Epidermal melanocyte (primary cell): ENCODE data around the gene LTBP4.
"Not testable (repeated sequence)": the region's sequence is repeated elsewhere in the genome, so short reads cannot be mapped to it uniquely, and the experiment has no call there.

Source experiments
- DNase-seq: peaks from one replicate; pipeline ENCODE4 v3.0.0; 2011; ENCODE audit warnings: low spot score; ENCODE audit not compliant: insufficient read length

Gene LTBP4

DNA sequence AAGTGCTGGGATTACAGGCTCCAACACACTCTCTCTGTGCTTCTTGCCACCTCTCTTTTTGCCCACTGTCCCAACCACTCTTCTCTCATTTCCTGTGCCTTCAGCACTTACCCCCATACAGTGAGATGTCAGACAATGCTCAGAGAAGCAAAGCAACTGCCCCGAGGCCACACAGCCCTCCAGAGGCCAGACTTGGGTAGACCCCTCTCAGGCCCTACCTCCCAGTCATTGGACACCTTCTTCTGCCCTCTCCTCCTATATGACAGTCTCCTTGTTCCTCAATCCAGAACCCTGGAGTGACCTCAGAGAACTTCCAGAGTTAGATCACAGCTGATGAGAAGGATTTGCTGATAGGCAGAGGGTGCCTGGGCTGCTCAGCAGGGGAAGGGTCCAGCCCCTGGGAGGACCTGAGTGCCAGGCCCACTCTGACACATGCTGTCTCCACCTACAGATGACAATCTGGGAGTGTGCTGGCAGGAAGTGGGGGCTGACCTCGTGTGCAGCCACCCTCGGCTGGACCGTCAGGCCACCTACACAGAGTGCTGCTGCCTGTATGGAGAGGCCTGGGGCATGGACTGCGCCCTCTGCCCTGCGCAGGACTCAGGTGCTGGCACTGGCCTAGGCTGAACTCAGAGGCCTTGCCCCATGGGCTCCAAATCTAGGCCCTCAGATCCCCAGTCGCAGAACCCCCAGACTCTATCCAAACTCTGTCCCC, 24.4 kb downstream of the LTBP4 start:
- DNase-seq: peak; percentile 10

DNA sequence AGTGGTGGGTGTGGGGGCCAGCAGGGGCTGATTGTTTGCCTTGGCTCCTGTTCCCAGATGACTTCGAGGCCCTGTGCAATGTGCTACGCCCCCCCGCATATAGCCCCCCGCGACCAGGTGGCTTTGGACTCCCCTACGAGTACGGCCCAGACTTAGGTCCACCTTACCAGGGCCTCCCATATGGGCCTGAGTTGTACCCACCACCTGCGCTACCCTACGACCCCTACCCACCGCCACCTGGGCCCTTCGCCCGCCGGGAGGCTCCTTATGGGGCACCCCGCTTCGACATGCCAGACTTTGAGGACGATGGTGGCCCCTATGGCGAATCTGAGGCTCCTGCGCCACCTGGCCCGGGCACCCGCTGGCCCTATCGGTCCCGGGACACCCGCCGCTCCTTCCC, 25.7 kb downstream of the LTBP4 start:
- DNase-seq: peak; percentile 7

DNA sequence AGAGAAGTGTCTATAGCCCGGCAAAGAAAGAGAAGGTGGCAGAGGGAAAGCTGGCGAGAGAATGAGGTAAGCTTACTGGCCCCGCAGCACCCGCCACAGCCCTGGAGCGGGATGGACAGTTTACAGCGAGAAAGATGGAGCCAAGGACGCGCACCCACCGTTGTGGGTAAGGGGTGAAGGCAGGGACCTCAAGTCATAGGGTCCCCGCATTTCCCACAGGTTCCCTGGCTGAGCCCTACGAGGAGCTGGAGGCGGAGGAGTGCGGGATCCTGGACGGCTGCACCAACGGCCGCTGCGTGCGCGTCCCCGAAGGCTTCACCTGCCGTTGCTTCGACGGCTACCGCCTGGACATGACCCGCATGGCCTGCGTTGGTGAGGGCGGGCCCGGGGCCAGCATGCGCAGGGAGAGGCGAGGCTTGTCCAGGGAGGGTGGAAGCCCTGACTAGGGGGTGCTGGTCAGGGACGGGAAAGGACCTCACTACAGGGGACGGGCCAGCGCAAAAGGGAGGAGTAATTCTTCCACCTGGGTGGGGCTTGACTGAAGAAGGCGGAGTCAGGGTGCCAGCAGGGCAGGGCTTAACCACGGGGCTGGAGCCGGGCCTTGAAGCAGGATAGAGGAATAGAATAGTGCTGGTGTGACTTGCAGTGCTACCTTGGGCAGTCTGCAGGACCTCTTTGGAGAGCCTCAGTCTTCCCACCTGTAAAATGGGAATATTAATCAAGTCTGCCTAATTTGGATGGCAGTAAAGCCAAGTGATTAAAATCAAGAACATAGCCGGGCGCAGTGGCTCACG, 26.5 kb downstream of the LTBP4 start:
- DNase-seq: peak; percentile 8

DNA sequence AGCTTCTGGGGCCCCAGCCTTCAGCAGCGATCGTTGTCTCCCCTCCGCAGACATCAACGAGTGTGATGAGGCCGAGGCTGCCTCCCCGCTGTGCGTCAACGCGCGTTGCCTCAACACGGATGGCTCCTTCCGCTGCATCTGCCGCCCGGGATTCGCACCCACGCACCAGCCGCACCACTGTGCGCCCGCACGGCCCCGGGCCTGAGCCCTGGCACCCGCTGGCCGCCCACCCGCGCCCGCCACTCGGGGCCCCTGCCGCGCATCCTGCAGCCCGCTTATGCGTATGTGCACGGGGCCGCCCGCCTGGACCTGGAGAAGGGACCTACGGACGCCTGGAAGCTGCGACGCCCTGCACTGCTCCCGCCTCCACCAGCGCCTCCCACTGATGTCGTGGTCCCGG, 28.2 kb downstream of the LTBP4 start:
- no peak for DNase-seq

DNA sequence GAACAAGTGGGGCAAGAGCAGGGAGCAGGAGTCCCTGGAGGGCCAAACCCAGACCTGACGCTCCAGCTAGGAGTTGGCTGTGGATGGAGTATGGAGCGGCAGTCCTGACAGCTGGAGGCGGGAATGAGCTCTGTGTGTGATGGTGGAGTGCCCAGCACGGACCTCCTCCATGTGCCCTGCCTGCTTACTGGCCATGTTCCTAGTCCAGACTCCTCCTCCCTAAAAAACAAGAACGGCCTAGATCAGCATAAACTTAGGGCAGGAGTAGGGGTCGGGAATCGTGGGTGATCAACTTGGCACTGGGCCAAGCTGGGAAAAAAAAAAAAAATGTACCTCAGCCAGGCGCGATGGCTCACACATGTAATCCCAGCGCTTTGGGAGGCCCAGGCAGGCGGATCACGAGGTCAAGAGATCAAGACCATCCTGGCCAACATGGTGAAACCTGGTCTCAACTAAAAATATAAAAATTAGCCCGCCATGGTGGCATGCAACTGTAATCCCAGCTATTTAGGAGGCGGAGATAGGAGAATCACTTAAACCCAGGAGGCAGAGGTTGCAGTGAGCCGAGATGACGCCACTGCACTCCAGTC, 29.5 kb downstream of the LTBP4 start:
- DNase-seq: peak; percentile 11

DNA sequence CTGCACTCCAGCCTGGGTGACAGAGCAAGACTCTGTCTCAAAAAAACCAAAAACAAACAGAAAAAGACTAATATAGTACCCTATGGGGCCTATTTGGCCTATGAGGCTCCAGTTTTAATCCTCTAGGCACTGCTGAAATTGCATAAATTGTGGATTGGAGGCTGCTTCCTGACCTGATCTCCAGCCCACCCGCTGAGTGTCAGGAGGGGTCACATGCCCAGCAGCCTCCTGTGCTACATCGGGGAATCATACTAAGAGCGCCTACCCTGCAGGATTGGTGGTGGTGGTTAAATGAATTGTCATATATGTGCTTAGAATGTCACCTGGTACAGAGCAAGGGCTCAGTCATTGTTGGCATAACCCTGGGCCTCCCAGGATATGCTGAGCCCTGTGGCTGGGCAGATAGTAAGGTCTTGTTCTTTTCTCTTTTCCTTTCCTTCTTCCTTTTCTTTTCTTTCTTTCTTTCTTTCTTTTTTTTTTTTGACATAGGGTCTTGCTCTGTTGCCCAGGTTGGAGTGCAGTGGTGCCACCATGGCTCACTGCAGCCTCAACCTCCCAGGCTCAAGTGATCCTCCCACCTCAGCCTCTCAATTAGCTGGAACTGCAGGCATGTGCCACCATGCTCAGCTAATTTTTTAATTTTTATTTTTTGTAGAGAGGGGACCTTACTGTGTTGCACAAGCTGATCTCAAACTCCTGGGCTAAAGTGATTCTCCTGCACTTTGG, 31.3 kb downstream of the LTBP4 start:
- DNase-seq: no peak

DNA sequence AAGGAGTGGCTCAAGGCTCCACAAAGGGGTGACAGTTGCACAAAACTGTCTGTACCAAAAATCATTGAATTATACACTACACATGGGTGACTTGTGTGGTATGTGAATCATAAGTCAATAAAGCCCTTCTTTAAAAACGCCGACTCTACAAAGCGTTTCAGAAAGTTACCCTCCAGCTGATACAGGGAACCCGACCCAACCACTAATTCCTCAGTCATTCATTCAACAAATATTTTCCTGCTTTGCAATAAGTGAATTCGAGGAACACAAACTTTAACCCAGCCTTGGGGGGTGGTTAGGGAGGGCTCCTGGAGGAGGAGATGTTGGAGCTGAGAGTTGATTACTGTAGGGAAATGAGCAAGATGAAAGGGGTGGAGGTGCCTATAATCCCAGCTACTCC, 32.0 kb downstream of the LTBP4 start:
- peak; percentile 16 for DNase-seq

DNA sequence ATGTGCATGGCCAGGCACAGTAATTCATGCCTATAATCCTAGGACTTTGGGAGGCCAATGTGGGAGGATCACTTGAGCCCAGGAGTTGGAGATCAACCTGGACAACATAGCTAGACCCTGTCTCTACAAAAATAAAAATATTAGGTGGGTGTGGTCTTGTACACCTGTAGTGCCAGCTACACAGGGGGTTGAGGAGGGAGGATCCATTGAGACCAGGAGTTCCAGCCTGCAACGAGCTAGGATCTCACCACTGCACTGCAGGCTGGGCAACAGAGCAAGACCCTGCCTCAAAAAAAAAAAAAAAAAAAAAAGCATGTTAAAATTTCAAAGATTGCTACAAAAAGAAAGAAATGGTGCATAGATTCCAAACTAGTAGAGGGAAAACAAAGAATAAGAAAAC, 37.2 kb downstream of the LTBP4 start:
- DNase-seq: no peak

DNA sequence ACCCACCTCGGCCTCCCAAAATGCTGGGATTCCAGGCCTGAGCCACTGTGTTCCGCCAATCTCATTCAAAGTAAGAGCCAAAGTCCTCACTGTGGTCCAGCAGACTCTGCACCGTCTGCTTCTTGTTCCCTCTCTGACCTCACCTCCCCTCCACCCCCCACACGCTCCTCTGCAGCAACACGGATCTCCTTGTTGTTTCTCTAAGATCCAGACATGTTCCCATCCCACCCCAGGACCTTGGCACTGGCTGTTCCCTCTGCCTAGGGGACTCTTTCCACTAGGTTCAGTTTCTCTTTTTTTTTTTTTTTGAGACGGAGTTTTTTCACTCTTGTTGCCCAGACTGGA, 38.4 kb downstream of the LTBP4 start:
- no peak for DNase-seq

DNA sequence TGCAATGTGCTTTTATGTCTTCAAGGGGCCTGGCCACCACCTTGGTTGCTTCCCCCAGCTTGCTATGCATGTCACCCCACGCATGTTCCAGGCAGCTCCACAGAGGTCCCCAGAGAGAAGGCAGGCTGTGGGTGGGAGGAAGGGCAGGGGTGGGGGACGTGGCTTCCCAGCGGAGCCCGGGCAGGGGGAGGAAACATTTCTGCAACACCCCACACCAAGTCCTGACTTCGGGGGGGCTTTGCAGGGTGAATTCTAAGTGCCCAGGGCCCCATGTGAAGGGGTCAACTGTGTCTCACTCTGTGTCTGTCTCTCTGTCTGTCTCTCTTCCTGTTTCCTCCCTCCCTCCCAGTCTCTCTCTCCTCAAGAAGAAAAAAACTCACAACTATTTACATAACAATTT, 39.6 kb downstream of the LTBP4 start:
- no peak for DNase-seq

DNA sequence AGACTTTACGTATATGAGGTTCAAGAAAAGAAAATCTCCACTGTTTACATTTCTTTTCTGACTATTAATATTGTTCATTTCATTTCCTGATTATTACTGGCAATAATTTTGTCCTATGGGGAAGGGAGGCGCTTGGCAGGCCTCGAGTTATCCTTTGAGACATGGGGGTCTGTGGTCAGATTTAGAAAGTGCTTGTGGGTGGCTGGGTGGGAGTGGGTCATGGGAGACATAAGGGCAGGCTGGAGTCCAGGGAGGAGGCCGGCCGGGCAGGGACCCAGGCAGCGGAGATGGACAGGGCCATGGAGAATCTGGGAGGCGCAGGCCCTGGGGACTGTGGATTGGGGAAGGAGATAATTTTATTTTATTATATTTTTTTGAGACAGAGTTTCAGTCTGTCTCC, 40.1 kb downstream of the LTBP4 start:
- DNase-seq: no peak

DNA sequence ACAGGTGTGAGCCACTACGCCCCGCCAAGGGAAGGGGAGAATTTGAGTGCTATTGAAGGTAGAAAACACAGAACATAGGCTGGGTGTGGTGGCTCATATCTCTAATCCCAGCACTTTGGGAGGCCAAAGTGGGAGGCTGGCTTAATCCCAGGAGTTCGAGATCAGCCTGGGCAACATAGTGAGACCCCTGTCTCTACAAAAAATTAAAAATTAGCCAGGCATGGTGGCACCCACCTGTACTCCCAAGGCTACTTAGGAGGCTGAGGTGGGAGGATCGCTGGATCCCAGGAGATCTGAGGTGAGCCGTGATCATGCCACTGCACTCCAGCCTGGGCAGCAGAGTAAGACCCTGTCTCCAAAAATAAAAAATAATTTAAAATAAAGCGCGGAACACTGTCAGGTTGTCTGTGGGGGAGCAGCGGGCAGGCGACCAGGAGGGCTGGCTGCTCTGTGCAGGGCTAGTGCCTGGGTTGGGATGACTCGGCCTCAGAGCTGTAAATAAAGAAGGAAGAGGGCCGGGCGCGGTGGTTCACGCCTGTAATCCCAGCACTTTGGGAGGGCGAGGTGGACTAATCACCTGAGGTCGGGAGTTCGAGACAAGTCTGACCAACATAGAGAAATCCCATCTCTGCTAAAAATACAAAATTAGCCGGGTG, 41.0 kb downstream of the LTBP4 start:
- DNase-seq: no peak

DNA sequence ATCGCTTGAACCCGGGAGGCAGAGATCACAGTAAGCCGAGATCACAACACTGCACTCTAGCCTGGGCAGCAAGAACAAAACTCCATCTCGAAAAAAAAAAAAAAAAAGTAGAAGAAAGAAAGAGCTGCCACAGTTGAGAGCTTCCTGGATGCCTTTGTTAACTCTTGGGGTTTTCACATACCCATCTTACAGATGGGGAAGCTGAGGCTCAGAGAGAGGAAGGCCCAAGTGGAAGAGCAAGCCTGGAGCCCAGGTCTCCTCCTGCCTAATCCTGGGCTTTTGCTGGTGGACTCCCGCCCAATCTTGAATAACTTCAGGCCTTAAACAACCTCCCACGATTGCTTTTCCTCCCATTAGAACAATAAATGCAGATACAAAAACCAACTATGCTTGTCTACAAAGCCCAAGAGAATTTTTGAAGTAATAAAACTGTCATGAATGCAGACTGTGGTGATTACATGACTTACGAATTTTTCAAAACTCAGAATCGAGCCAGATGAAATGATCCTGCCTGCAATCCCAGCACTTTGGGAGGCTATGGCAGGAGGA, 41.7 kb downstream of the LTBP4 start:
- DNase-seq: peak; percentile 8

DNA sequence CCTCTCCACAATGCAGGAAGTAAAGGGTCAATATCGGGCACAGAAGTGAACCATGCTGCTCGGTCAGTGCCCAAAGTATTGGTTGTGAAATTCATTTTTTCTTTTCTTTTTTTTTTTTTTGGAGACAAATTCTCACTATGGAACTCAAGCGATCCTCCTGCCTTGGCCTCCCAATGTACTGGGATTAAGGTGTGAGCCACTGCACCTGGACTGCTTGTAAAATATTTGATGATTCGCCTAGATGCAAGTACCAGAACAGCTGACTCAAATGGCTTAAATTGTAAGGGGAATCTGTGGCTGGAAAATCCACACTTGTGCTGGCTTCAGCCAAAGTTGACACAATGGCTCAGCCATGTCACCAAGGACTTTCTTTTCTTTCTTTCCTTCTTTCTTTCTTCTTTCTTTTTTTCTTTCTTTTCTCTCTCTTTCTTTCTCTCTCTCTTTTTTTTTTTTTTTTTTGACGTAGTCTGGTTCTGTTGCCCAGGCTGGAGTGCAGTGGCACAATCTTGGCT, 45.6 kb downstream of the LTBP4 start:
- no peak for DNase-seq

DNA sequence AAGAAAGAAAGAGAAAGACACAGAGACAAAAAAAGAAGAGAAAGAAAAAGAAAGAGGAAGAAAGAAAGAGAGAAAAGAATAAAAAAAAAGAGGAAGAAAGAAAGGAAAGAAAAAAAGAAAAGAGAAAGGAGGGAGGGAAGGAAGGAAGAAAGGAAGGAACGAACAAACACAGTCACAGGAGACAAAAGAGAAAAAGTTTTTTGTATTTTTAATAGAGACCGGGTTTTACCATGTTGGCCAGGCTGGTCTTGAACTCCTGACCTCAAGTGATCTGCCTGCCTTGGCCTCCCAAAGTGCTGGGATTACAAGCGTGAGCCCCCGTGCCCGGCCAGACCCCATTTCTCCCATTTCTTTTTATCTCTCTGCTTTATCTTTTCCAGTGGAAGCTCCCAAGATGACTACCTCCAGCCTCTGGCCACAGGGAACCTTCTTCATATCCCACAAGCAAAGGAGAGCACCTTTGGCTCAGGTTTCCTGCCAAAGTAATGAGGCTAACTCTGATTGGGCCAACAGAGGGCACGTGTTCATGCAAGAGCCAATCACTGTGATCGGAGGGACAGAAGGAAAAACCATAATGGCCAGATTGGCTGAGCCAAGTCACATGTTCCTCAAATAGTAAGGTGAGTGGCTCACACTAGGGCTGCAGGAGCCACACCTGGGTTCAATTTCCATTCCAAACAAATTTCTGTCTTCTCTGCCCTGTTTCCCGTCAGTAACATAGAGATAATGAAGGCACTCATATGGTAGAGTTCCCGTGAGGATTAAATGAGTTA, 48.9 kb downstream of the LTBP4 start:
- peak; percentile 4 for DNase-seq

DNA sequence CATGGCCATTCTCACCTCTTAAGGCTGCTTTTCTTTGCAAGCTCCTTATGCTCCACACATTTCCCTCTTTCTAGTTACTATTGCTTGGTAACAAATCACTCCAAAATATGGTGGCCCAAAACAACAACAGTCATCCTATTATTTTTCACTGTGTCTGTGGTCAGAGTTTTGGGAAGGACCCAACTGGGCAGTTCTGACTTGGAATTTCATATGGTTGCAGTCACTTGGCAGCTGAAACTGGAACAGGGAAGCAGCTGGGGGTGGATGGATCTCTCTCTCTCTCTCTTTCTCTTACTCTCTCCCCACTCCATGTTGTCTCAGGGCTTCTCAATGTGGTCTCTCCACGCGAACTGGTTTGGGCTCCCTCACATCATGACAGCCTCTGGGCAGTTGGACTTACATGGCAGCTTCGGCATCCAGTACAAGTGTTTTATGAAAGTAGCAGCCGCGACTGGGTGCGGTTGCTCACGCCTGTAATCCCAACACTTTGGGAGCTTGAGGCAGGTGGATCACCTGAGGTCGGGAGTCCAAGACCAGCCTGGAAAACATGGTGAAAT, 49.7 kb downstream of the LTBP4 start:
- peak; percentile 50 for DNase-seq

DNA sequence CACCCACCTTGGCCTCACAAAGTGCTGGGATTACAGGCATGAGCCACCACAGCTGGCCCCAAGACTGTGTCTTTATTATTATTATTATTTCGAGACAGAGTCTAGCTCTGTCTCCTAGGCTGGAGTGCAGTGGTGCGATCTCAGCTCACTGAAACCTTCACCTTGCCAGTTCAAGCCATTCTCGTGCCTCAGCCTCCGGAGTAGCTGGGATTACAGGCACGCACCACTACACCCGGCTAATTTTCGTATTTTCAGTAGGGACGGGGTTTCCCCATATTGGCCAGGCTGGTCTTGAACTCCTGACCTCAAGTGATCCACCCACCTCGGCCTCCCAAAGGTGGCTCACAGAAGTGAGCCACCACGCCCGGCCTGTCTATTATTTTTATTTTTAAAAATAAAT, 51.1 kb downstream of the LTBP4 start:
- not testable (repeated sequence) for DNase-seq

DNA sequence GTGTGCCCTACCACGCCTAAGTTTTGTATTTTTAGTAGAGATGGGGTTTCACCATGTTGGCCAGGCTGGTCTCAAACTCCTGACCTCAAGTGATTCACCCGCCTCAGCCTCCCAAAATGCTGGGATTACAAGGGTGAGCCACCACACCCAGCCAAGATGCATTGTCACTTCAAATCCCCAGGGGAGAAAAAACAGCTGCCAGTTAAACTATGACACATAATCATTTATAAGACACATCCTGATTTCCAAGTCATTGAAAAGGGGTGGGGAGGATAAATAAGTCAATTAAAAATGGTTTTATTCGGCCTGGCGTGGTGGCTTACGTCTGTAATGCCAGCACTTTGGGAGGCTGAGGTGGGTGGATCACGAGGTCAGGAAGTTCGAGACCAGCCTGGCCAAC, 54.5 kb downstream of the LTBP4 start:
- DNase-seq: not testable (repeated sequence)

DNA sequence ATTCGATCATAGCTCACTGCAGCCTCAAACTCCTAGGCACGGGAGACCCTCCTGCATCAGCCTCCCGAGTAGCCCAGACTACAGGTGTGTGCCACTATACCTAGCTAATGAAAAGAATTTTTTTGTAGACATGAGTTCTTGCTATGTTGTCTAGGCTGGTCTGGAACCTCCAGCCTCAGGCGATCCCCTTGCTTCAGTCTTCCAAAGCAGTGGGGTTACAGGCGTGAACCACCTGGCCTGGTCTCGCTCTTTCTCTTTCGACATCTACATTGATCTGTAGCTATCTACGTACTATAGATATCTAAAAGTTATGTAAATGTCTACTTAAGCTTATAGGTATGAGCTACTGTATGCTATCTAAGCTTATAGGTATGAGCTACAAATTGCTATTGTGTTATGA, 56.9 kb downstream of the LTBP4 start:
- DNase-seq: no peak

DNA sequence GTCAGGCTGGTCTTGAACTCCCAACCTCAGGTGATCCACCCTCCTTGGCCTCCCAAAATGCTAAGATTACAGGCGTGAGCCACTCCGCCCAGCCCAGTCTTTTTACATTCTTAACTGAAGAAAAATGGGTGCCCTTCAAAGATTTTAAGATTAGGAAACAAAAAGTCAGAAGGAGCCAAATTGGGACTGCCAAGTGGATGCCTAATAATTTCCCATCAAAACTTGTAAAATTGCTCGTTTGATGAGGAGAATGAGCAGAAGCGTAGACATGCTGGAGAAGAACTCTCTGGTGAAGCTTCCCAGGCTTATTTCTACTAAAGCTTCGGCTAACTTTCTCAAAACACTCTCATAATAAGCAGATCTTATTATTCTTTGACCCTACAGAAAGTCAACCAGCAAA, 57.9 kb downstream of the LTBP4 start:
- DNase-seq: no peak
